ENCODE measurements around the gene TRAM2. TPM values are rescaled to one million over a fixed set of nuclear protein-coding genes. Genes with fewer than 3 reads are reported as not detected.

Gene TRAM2
- total and polyA plus RNA-seq, 2 of the 13 experiments (the other 11 are each of a cell fraction or from before 2014, with no cell fraction given): 49.1 to 72.5 TPM

- DNase-seq (ENCODE audit: low spot score) (no peak), ATAC-seq (no peak), FAIRE-seq (no peak)
- peaks cover 17% of the 10 kb centered on the region for H3K79me2 ChIP-seq (ENCODE audit: insufficient read depth, low read length)
- H3K9me3 ChIP-seq (ENCODE audit: low read length): no peaks in the 10 kb centered on the region
- intact Hi-C loops (cut with micrococcal nuclease; ENCODE audit: unreplicated experiment) (no loop called here), in situ Hi-C loops (cut with HindIII; ENCODE audit: extremely low pct_ligation_motif_present, low pct_unique_long_range_greater_than_20kb) (no loop called here)
- TF ChIP-seq FOXP4 (CRISPR knock-in tag; IDR thresholded peaks at IDR 0.05) (no peak), RBM22 (optimal IDR thresholded peaks at IDR 0.05; ENCODE audit: low read length) (peak; percentile 18)
- BruUV-seq (replicated peaks): no TSS peak
- 93% methylated on average over 8 of the region's 8 CpGs for WGBS (ENCODE audit: low lambda C conversion rate)
- no peak overlapping the region for H3K4me3 ChIP-seq (replicated peaks in 1 of 3; ENCODE audit: insufficient read depth in 1 of 3, low read depth in 2 of 3, low read length in 3 of 3)
- H3K4me1 ChIP-seq (ENCODE audit: insufficient read depth, low read length): no peaks in the 10 kb centered on the region
- ChIA-PET CTCF (ENCODE audit: low intra/inter-chr PET ratio, low total read pairs) (no interaction called here), POLR2A (interaction anchor here (1.5 kb wide), 1 partner anchor 15 kb away, joined by 7 read pairs; no protein-coding TSS in a partner anchor)
- no peak overlapping the region for H3K4me2 ChIP-seq (ENCODE audit: low read depth, low read length)
- no peak overlapping the region for H3K9ac ChIP-seq (ENCODE audit: insufficient read depth, low read depth, low read length)
- H2AFZ ChIP-seq (ENCODE audit: low read length): no peak overlapping the region
- H4K20me1 ChIP-seq (ENCODE audit: insufficient read depth, low read length): no peaks in the 10 kb centered on the region
- H3K27me3 ChIP-seq (ENCODE audit: control insufficient read depth in 1 of 2, insufficient read depth in 2 of 2, low read length in 2 of 2): no peaks in the 10 kb centered on the region
- no peak overlapping the region for H3K27ac ChIP-seq (ENCODE audit: extremely low read length, insufficient read depth, low read length)
- peaks cover 28 to 58% of the 10 kb centered on the region in 2 experiments for H3K36me3 ChIP-seq (replicated peaks in 1 of 2; ENCODE audit: control insufficient read depth in 1 of 2, insufficient read depth in 2 of 2, low read length in 2 of 2)
Observed at GRCh38 chr6:52529311-52529710, 47.5 kb downstream of the TRAM2 start.

GRCh38 chr6:52527436-52527835 lies 49.4 kb downstream of the TRAM2 start:
- Histone ChIP-seq H4K20me1 (ENCODE audit: insufficient read depth, low read length) (no peaks in the 10 kb centered on the region), H3K4me1 (ENCODE audit: insufficient read depth, low read length) (peaks cover 16% of the 10 kb centered on the region), H3K9ac (ENCODE audit: insufficient read depth, low read depth, low read length) (no peak overlapping the region), H3K4me3 (replicated peaks in 1 of 3; ENCODE audit: insufficient read depth in 1 of 3, low read depth in 2 of 3, low read length in 3 of 3) (no peak overlapping the region), H3K27me3 (ENCODE audit: control insufficient read depth in 1 of 2, insufficient read depth in 2 of 2, low read length in 2 of 2) (no peaks in the 10 kb centered on the region), H3K9me3 (ENCODE audit: low read length) (no peaks in the 10 kb centered on the region), H3K36me3 (replicated peaks in 1 of 2; ENCODE audit: control insufficient read depth in 1 of 2, insufficient read depth in 2 of 2, low read length in 2 of 2) (peaks cover 22 to 58% of the 10 kb centered on the region in 2 experiments), H2AFZ (ENCODE audit: low read length) (no peak overlapping the region), H3K79me2 (ENCODE audit: insufficient read depth, low read length) (peaks cover 26% of the 10 kb centered on the region), H3K27ac (ENCODE audit: extremely low read length, insufficient read depth, low read length) (no peak overlapping the region), H3K4me2 (ENCODE audit: low read depth, low read length) (no peak overlapping the region)
- CTCF ChIA-PET (ENCODE audit: low intra/inter-chr PET ratio, low total read pairs): no interaction called here
- ATAC-seq (no peak), FAIRE-seq (no peak), DNase-seq (ENCODE audit: low spot score) (no peak)
- POLR2A ChIA-PET: no interaction called here
- intact Hi-C loops (cut with micrococcal nuclease; ENCODE audit: unreplicated experiment) (no loop called here), in situ Hi-C loops (cut with HindIII; ENCODE audit: extremely low pct_ligation_motif_present, low pct_unique_long_range_greater_than_20kb) (no loop called here)
- TF ChIP-seq ZNF780A (CRISPR knock-in tag; IDR thresholded peaks at IDR 0.05) (no peak), ARHGAP35 (CRISPR knock-in tag; IDR thresholded peaks at IDR 0.05; ENCODE audit: borderline replicate concordance) (no peak), HDAC1 (CRISPR knock-in tag; IDR thresholded peaks at IDR 0.05) (no peak), CHD4 (IDR thresholded peaks at IDR 0.05; ENCODE audit: borderline replicate concordance, low read length) (no peak), SSRP1 (CRISPR knock-in tag; IDR thresholded peaks at IDR 0.05) (no peak), ZNF83 (CRISPR knock-in tag; IDR thresholded peaks at IDR 0.05; ENCODE audit: borderline replicate concordance) (no peak), HNF4G (IDR thresholded peaks at IDR 0.05; ENCODE audit: borderline replicate concordance, low read depth, low read length) (no peak), HNF4G (CRISPR knock-in tag; IDR thresholded peaks at IDR 0.05; ENCODE audit: borderline replicate concordance, low read depth) (no peak), KLF6 (CRISPR knock-in tag; IDR thresholded peaks at IDR 0.05) (no peak), ZNF770 (CRISPR knock-in tag; IDR thresholded peaks at IDR 0.05) (no peak), ZNF251 (CRISPR knock-in tag; IDR thresholded peaks at IDR 0.05) (no peak), GATAD2A (CRISPR knock-in tag; IDR thresholded peaks at IDR 0.05) (no peak), SPEN (CRISPR knock-in tag; IDR thresholded peaks at IDR 0.05; ENCODE audit: low read depth) (no peak), ISX (CRISPR knock-in tag; conservative IDR thresholded peaks at IDR 0.05) (no peak)
- 86% methylated on average over 7 of the region's 7 CpGs for WGBS (ENCODE audit: low lambda C conversion rate)
- no TSS peak for BruUV-seq (replicated peaks)

All from HepG2 (cell line).